ENCODE measurements around the gene PKP4. TPM values are rescaled to one million over a fixed set of nuclear protein-coding genes. Genes with fewer than 3 reads are reported as not detected.

Gene PKP4
- total RNA-seq (2022; extraction: Qiagen RNA extraction) = 23.2 to 29.2 TPM (median 28.8 TPM) in 5 replicates

DNA sequence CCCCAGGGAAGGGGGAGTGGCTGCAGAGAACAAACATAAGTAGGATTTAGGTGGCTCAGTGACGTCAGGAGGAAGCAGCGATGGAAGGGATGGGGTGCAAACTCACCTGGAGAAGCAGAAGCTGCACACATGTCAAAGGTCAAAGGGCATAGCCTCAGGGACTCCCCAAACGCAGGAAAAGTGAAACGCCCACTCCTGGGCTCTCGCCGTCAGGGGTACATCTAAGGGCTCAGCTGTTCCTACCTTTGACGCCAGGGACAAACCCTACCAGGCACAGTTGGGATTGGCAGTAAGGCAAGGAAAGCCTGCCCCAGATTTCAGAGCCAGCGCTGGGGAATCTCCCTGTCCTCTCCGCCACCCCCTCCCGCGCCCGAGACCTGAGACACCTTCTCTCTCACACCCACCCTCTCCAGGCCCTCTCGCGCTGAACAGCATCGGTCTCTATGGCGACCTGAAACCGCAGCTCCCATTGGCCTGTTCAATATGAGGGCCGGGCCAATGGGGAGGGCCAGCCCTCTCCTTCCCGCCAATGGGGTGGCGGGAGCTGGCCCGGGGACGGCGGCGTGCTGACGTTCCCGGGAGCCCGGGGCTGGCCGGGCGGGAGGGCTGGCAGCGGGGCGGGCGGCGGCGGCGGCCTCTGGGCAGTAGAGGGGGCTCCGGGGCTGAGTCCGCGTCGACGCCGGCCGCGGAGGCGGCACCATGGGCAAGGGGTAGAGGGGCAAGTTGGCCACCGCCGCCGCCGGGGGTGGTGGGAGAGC lies at the start of gene PKP4, which contains the start of gene CCDC148:
PKP4 (plus strand) TSS at position 644 of the 758 bp plus-strand sequence. CDS start 76,233 bp downstream, outside the sequence.
CCDC148 (minus strand) TSS at position 445 of the 758 bp plus-strand sequence; CDS start at position 131, 314 bp downstream.

Other genes starting within 250 kb of the PKP4 start
- gene CCDC148, start 199 bp upstream of the PKP4 start, total RNA-seq (2022; extraction: Qiagen RNA extraction) = 0.22 to 0.45 TPM (median 0.39 TPM) in 5 replicates

Data from A549 treated with CORT108297 at 1 μM for 4 hours (cell line).